ENCODE measurements around the gene KLHDC7B. TPM values are rescaled to one million over a fixed set of nuclear protein-coding genes. Genes with fewer than 3 reads are reported as not detected.

The KLHDC7B gene
- total RNA-seq, 2 experiments from 2014 or later = 2.3 TPM

DNA sequence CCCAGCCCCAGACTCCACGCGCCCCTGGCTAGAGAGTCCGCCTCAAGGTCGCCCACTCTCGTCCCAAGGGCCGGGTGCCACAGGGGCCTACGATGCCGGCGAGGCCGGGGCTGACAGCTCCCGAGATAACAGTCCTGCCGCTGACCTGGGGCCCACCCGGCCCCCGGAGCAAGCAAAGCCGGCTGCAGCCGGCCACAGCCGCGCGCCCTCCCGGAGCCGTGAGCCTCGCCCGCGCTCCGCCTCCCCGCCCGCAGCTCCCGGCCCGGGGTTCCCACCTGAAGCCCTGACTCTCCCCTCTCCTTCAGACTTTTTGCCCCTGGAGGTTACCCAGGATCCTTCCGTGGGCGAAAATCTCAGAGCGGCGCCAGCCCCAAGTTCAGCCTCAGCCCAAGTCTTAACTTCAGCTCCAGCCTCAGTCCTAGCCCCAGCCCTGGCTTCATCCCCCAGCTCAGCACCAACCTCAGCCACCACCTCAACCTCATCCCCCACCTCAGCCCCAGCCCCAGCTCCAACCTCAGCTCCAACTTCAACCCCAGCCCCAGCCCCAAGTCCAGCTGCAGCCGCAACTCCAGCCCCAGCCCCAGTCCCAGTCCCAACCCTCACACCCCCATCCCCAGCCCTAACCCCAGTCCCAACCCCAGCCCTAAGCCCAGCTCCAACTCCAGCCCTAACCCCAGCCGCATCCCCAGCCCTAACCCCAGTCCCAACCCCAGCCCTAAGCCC lies 1.7 kb downstream of the KLHDC7B start:
- Mint-ChIP-seq H3K36me3 (ENCODE audit: low read depth) (no peaks in the 10 kb centered on the region), H3K4me1 (ENCODE audit: low read depth) (peaks cover 41% of the 10 kb centered on the region), H3K27ac (no peak overlapping the region), H3K27me3 (no peaks in the 10 kb centered on the region), H3K9me3 (no peaks in the 10 kb centered on the region), H3K4me3 (peak overlapping the region; percentile 54)
- peaks cover 61% of the 10 kb centered on the region for H3K4me1 ChIP-seq (ENCODE audit: insufficient read depth, low read length)
- ATAC-seq (ENCODE audit: poor library complexity) (no peak), DNase-seq (no peak)
- no peak for TF ChIP-seq CTCF (IDR thresholded peaks at IDR 0.05)
- H3K27me3 ChIP-seq (ENCODE audit: control insufficient read depth in 1 of 2, insufficient read depth in 2 of 2, low read length in 2 of 2) = no peaks in the 10 kb centered on the region
- POLR2A ChIA-PET = interaction anchor here (0.6 to 5.0 kb wide), 15 partner anchors 8 to 303 kb away, joined by 3 to 87 read pairs (median 13); partner anchors contain the start of genes CHKB, LMF2, NCAPH2 and SCO2
- H3K9me3 ChIP-seq (ENCODE audit: control insufficient read depth in 1 of 2, insufficient read depth in 1 of 2, low read length in 2 of 2) = no peaks in the 10 kb centered on the region
- intact Hi-C loops (cut with DNase I, micrococcal nuclease) = loop anchor here in 1 of 2 experiments (5.0 kb wide), 1 partner anchor 35 kb away; the partner anchor contains the start of gene CHKB
- no peak overlapping the region for H3K4me3 ChIP-seq (ENCODE audit: low read length)
- no peak overlapping the region for H3K27ac ChIP-seq (ENCODE audit: low read depth in 1 of 2, low read length in 2 of 2)
- no peaks in the 10 kb centered on the region for H3K36me3 ChIP-seq (ENCODE audit: insufficient read depth, low read length)
- CTCF ChIA-PET = interaction anchor here (0.8 to 2.4 kb wide), 5 partner anchors 10 to 73 kb away, joined by 3 to 27 read pairs (median 16); partner anchors contain the start of genes SCO2 and SYCE3

GRCh38 chr22:50548040-50548920 lies 2.6 kb downstream of the KLHDC7B start:
- Mint-ChIP-seq H3K9me3 (no peaks in the 10 kb centered on the region), H3K4me1 (ENCODE audit: low read depth) (peaks cover 38% of the 10 kb centered on the region), H3K36me3 (ENCODE audit: low read depth) (no peaks in the 10 kb centered on the region), H3K4me3 (peak overlapping the region; percentile 78), H3K27me3 (no peaks in the 10 kb centered on the region), H3K27ac (peak overlapping the region; percentile 73)
- DNase-seq (peak in 13 of 14 experiments; percentile 42 to 79 (median 67)), ATAC-seq (ENCODE audit: poor library complexity) (peak; percentile 70)
- TF ChIP-seq CTCF (IDR thresholded peaks at IDR 0.05) = no peak
- H3K27ac ChIP-seq (ENCODE audit: low read depth in 1 of 2, low read length in 2 of 2) = peak overlapping the region; percentile 67 to 74
- peaks cover 61% of the 10 kb centered on the region for H3K4me1 ChIP-seq (ENCODE audit: insufficient read depth, low read length)
- no peaks in the 10 kb centered on the region for H3K27me3 ChIP-seq (ENCODE audit: control insufficient read depth in 1 of 2, insufficient read depth in 2 of 2, low read length in 2 of 2)
- intact Hi-C loops (cut with DNase I, micrococcal nuclease) = loop anchor here (2.0 to 5.0 kb wide), 2 partner anchors 34 to 35 kb away; partner anchors contain the start of gene CHKB (in 2 of the 2)
- H3K36me3 ChIP-seq (ENCODE audit: insufficient read depth, low read length) = no peaks in the 10 kb centered on the region
- no peaks in the 10 kb centered on the region for H3K9me3 ChIP-seq (ENCODE audit: control insufficient read depth in 1 of 2, insufficient read depth in 1 of 2, low read length in 2 of 2)
- ChIA-PET POLR2A (interaction anchor here (0.6 to 5.0 kb wide), 18 partner anchors 9 to 358 kb away, joined by 3 to 87 read pairs (median 9); partner anchors contain the start of genes CHKB, LMF2, NCAPH2 and SCO2), CTCF (interaction anchor here (0.6 to 2.4 kb wide), 9 partner anchors 9 to 72 kb away, joined by 3 to 27 read pairs (median 7); partner anchors contain the start of genes SCO2 and SYCE3)
- peak overlapping the region; percentile 62 for H3K4me3 ChIP-seq (ENCODE audit: low read length)
